Left lobe of liver (tissue), 2 donors: ENCODE data around the gene ITGA2. TPM values are rescaled to one million over a fixed set of nuclear protein-coding genes. Genes with fewer than 3 reads are reported as not detected.

Source experiments
- ATAC-seq: fragments of 200-7000 bp; cut with Tn5 transposase; one replicate; pipeline ENCODE4 v1.9.1; 2020; ENCODE audit warnings: mild to moderate bottlenecking, moderate library complexity
- DNase-seq: peaks from one replicate; pipeline ENCODE4 v3.0.0-alpha.2; 2020; ENCODE audit warnings: low spot score
- total RNA-seq: library from RNA; stranded (reverse); gene quantifications from one replicate; pipeline ENCODE4 v1.2.1, GENCODE V29; 2021
- donor health status: DM: no; HTN: no; CAD: no; lungs with moderate emphysema.
- donor health status: DM: no; HTN: yes; CAD: no.

Gene ITGA2
- total RNA-seq, 1 donor from 2014 or later = 0.30 TPM

DNA sequence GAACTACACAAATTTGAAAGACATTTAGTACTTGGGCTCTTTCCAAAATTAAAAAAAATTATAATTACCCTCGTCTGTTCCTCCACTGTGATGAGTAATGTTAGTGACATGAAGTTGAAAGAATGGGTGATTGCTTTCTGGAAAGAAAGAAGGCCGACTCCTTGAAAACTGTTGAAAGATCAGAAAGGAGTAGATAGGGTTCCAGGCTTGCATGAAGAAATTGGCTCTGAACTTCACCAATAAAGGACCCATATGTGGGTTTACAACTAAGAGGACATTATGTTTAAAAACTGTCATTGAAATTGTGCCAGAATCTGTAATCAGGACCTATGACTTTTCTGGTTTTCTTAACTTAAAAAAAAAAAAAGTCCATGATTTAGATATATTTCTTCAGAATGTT is 141.1 kb downstream of the ITGA2 start:
- no peak for ATAC-seq
- DNase-seq = no peak

DNA sequence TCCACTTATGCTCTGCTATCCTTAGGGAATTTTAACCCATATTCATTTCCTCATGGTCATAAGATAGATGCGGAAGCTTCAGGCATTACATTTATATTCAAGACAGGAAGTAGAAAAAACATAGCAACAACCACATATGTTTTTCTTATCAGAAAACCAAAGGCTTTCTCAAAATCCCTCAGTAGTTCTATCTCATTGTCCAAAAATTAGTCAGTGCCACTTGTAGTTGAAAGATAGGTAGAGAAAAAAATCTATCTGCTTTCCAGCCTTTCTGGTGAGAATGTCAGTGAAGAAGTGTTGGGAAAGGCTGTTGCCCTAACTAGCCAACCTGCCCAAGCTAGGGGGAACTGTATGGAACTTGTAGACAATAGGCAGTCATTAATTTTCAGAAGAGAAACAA is 143.9 kb downstream of the ITGA2 start:
- no peak for ATAC-seq
- DNase-seq = no peak

Other genes starting within 250 kb of the ITGA2 start
- 69.5 TPM for gene ITGA1, start 201.4 kb upstream of the ITGA2 start, total RNA-seq
- gene PELO, start 201.4 kb upstream of the ITGA2 start, total RNA-seq = 21.0 TPM
- gene MOCS2, start 120.4 kb downstream of the ITGA2 start, total RNA-seq = 42.5 TPM